ENCODE measurements around the gene HDGF. TPM values are rescaled to one million over a fixed set of nuclear protein-coding genes. Genes with fewer than 3 reads are reported as not detected.

HDGF gene
- total and polyA plus RNA-seq, 2 donors (not counting 1 experiment from before 2014, with no cell fraction given): 99.1 to 138 TPM

DNA sequence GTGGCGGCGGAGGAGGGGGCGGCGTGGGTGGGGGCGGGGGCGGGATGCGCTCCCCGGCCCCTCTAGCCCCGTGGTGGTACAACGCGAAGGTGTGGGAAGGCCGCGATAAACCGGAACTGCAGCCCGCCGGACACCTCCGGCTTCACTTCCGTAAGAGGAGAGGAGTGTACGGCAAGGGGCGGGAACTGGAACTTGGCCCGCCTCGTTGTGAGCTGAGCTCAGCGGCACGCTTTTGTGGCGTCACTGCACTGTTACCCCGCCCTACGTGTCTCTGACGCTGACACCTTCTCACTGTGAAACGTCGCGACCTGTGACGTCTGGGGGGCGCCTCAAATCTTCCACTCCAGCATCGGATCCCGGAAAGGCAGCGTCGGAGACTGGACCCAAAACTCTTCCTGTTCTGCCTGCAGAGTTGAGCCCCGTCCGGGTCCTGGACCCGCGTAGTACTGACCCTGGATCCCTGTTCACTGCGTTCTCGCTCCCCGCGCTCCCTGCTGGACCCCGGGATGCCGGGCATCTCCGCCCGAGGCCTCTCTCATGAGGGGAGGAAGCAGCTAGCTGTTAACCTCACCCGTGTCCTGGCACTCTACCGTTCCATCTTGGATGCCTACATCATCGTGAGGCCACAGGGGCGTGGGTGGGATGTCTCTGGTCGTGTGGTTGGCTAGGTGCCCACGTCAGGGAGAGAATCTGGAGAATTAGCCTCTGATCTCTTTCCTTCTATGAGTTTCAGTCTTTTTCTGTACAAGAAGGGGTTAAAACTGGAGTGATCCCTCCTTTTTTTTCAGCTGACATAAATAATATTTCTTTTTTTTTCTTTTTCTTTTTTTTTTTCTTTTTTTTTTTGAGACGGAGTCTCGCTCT is 22.6 kb downstream of the HDGF start, which contains the start of gene ISG20L2:
ISG20L2 (minus strand) TSS at position 168 of the 864 bp plus-strand sequence. CDS start 1,114 bp downstream, outside the sequence.
- Histone ChIP-seq H3K36me3 (ENCODE audit: control insufficient read depth, insufficient read depth, low read length) (peaks cover 7% of the 10 kb centered on the region), H3K27me3 (ENCODE audit: control insufficient read depth, insufficient read depth, low read length) (no peaks in the 10 kb centered on the region), H3K9me3 (ENCODE audit: control insufficient read depth, insufficient read depth, low read depth, low read length) (no peaks in the 10 kb centered on the region), H2AFZ (ENCODE audit: low read length) (peak within 1 kb of the TSS; percentile 86), H3K4me3 (replicated peaks in 1 of 4; ENCODE audit: control extremely low read depth in 1 of 4, insufficient read depth in 1 of 4, low read depth in 3 of 4, low read length in 4 of 4) (peak within 1 kb of the TSS; percentile 84 to 100 (median 94)), H3K79me2 (ENCODE audit: control insufficient read depth, insufficient read depth, low read length) (peaks cover 49% of the 10 kb centered on the region), H3K4me2 (ENCODE audit: extremely low read depth, insufficient read depth, low read length) (peak within 1 kb of the TSS; percentile 97), H4K20me1 (ENCODE audit: control insufficient read depth, extremely low read depth, insufficient read depth, low read length) (no peaks in the 10 kb centered on the region), H3K9ac (ENCODE audit: insufficient read depth, low read length) (peak within 1 kb of the TSS; percentile 99), H3K27ac (ENCODE audit: insufficient read depth, low read length) (peak within 1 kb of the TSS; percentile 100), H3K4me1 (ENCODE audit: control insufficient read depth, extremely low read depth, insufficient read depth, low read length) (peaks cover 24% of the 10 kb centered on the region)
- peak; percentile 99 for DNase-seq (ENCODE audit: low read depth in 2 of 2)
- TF ChIP-seq, protein P1, sequence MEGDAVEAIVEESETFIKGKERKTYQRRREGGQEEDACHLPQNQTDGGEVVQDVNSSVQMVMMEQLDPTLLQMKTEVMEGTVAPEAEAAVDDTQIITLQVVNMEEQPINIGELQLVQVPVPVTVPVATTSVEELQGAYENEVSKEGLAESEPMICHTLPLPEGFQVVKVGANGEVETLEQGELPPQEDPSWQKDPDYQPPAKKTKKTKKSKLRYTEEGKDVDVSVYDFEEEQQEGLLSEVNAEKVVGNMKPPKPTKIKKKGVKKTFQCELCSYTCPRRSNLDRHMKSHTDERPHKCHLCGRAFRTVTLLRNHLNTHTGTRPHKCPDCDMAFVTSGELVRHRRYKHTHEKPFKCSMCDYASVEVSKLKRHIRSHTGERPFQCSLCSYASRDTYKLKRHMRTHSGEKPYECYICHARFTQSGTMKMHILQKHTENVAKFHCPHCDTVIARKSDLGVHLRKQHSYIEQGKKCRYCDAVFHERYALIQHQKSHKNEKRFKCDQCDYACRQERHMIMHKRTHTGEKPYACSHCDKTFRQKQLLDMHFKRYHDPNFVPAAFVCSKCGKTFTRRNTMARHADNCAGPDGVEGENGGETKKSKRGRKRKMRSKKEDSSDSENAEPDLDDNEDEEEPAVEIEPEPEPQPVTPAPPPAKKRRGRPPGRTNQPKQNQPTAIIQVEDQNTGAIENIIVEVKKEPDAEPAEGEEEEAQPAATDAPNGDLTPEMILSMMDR (conservative IDR thresholded peaks at IDR 0.05 in 1 of 2, IDR thresholded peaks at IDR 0.05 in 1 of 2; ENCODE audit: low read depth in 1 of 2, low read length in 2 of 2): no peak
- TF ChIP-seq EZH2 (IDR thresholded peaks at IDR 0.05; ENCODE audit: low read length, missing control alignments): no peak

DNA sequence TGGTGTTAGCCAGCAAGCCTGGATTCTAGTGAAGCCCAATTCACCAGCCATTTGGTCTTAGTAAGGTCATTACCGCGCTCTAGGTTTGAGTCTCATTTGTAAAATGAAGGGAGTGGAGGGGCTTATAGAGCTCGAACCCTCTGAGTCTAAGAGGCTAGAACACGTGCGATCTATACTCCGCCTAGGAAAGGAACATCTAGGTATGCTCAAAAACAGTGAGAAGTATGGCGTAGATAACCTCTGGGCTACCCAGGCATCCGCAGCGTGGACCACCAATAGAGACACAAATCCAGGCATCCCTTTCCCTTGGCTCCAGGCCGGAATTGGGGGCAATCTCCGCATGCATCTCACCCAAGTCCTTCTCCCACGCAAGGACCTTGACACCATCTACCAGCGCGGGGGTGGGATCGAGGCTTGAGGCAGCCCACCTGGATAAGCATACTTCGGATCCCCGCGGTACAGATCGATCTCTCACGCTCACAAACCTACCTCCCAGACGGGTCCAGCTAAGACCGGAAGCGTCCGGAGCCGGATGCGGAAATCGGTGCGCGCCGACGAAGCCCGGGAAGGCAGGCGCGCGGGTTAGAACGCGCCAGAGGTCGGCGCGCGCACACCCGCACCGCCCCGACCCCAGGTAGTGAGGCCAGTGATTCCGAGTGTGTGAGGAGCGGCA is 23.4 kb downstream of the HDGF start, which contains the start of gene METTL25B:
METTL25B (plus strand) TSS at position 544 of the 673 bp plus-strand sequence. CDS start 636 bp downstream, outside the sequence.
- peaks cover 57% of the 10 kb centered on the region for H3K79me2 ChIP-seq (ENCODE audit: control insufficient read depth, insufficient read depth, low read length)
- peak within 1 kb of the TSS; percentile 84 to 100 (median 94) for H3K4me3 ChIP-seq (replicated peaks in 1 of 4; ENCODE audit: control extremely low read depth in 1 of 4, insufficient read depth in 1 of 4, low read depth in 3 of 4, low read length in 4 of 4)
- peak within 1 kb of the TSS; percentile 86 for H2AFZ ChIP-seq (ENCODE audit: low read length)
- TF ChIP-seq, protein P1 (conservative IDR thresholded peaks at IDR 0.05 in 1 of 2, IDR thresholded peaks at IDR 0.05 in 1 of 2; ENCODE audit: low read depth in 1 of 2, low read length in 2 of 2): no peak
- TF ChIP-seq EZH2 (IDR thresholded peaks at IDR 0.05; ENCODE audit: low read length, missing control alignments): no peak
- DNase-seq (ENCODE audit: low read depth in 2 of 2): peak; percentile 77 to 78
- peak within 1 kb of the TSS; percentile 99 for H3K9ac ChIP-seq (ENCODE audit: insufficient read depth, low read length)
- H3K4me2 ChIP-seq (ENCODE audit: extremely low read depth, insufficient read depth, low read length): peak within 1 kb of the TSS; percentile 97
- no peaks in the 10 kb centered on the region for H3K27me3 ChIP-seq (ENCODE audit: control insufficient read depth, insufficient read depth, low read length)
- H3K9me3 ChIP-seq (ENCODE audit: control insufficient read depth, insufficient read depth, low read depth, low read length): no peaks in the 10 kb centered on the region
- H3K36me3 ChIP-seq (ENCODE audit: control insufficient read depth, insufficient read depth, low read length): peaks cover 12% of the 10 kb centered on the region
- peaks cover 24% of the 10 kb centered on the region for H3K4me1 ChIP-seq (ENCODE audit: control insufficient read depth, extremely low read depth, insufficient read depth, low read length)
- peak within 1 kb of the TSS; percentile 100 for H3K27ac ChIP-seq (ENCODE audit: insufficient read depth, low read length)
- H4K20me1 ChIP-seq (ENCODE audit: control insufficient read depth, extremely low read depth, insufficient read depth, low read length): no peaks in the 10 kb centered on the region

DNA sequence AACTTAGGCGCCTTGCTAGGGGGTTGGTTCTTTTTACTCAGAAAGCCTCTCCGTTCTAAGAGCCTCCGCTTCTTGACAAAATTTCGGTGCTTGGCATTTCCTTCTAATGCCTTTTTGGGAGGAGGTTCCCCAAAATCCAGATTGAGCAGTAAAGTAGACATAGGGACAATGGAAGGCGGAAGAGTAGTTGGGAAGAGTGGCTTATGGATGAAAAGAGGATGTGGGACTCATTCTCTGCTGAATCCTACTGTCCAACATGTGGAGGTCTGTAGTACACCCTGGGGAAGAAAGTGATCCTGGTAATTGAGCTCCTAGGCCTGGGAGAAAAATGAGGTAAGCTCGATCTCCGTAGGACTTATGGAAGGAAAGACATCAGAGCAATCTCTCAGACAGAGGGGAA is 24.0 kb downstream of the HDGF start:
- Histone ChIP-seq H3K36me3 (ENCODE audit: control insufficient read depth, insufficient read depth, low read length) (peaks cover 15% of the 10 kb centered on the region), H2AFZ (ENCODE audit: low read length) (no peak overlapping the region), H3K4me3 (replicated peaks in 1 of 4; ENCODE audit: control extremely low read depth in 1 of 4, insufficient read depth in 1 of 4, low read depth in 3 of 4, low read length in 4 of 4) (peak overlapping the region; percentile 84 to 100 (median 94)), H3K27me3 (ENCODE audit: control insufficient read depth, insufficient read depth, low read length) (no peaks in the 10 kb centered on the region), H3K4me2 (ENCODE audit: extremely low read depth, insufficient read depth, low read length) (peak overlapping the region; percentile 97), H3K4me1 (ENCODE audit: control insufficient read depth, extremely low read depth, insufficient read depth, low read length) (peaks cover 24% of the 10 kb centered on the region), H3K9me3 (ENCODE audit: control insufficient read depth, insufficient read depth, low read depth, low read length) (no peaks in the 10 kb centered on the region), H3K9ac (ENCODE audit: insufficient read depth, low read length) (peak overlapping the region; percentile 99), H3K27ac (ENCODE audit: insufficient read depth, low read length) (peak overlapping the region; percentile 100), H4K20me1 (ENCODE audit: control insufficient read depth, extremely low read depth, insufficient read depth, low read length) (no peaks in the 10 kb centered on the region), H3K79me2 (ENCODE audit: control insufficient read depth, insufficient read depth, low read length) (peaks cover 57% of the 10 kb centered on the region)
- no peak for DNase-seq (ENCODE audit: low read depth in 2 of 2)
- no peak for TF ChIP-seq EZH2 (IDR thresholded peaks at IDR 0.05; ENCODE audit: low read length, missing control alignments)
- TF ChIP-seq, protein P1 (conservative IDR thresholded peaks at IDR 0.05 in 1 of 2, IDR thresholded peaks at IDR 0.05 in 1 of 2; ENCODE audit: low read depth in 1 of 2, low read length in 2 of 2): no peak
